Left kidney (tissue), 8 donors: ENCODE measurements around the gene SBF2. TPM values are rescaled to one million over a fixed set of nuclear protein-coding genes. Genes with fewer than 3 reads are reported as not detected.

ENCODE experiments used
- DNase-seq: peaks from one replicate; pipeline ENCODE4 v3.0.0-alpha.2; 2013
- long read RNA-seq, 8 donors: transcript quantifications; one replicate each; lab custom pipeline, GENCODE V29; 2026
- polyA plus RNA-seq: library from polyadenylated mRNA; unstranded; fragments of 120-200 nt; gene quantifications from one replicate; pipeline ENCODE4 v1.2.1, GENCODE V29; 2013; ENCODE audit not compliant: insufficient read length

SBF2 gene
- polyA plus RNA-seq: 65.7 TPM
- long read RNA-seq, donor 1, partial matches to known transcripts: 0 of 3 reads
- long read RNA-seq, donor 1, other reads (novel, unspliced or antisense): 0 of 3 reads
- long read RNA-seq, donor 2, full-length matches to known transcripts: 3 of 3 reads
- long read RNA-seq, donor 2, partial matches to known transcripts: 0 of 3 reads
- long read RNA-seq, donor 2, other reads (novel, unspliced or antisense): 0 of 3 reads
- long read RNA-seq, donor 3: 0 reads
- long read RNA-seq, donor 4: 0 reads
- long read RNA-seq, donor 5: 0 reads
- long read RNA-seq, donor 6, partial matches to known transcripts: 6 of 10 reads
- long read RNA-seq, donor 6, other reads (novel, unspliced or antisense): 0 of 10 reads
- long read RNA-seq, donor 7, partial matches to known transcripts: 14 of 14 reads
- long read RNA-seq, donor 7, other reads (novel, unspliced or antisense): 0 of 14 reads
- long read RNA-seq, donor 8, partial matches to known transcripts: 0 of 1 reads
- long read RNA-seq, donor 8, other reads (novel, unspliced or antisense): 0 of 1 reads

GRCh38 chr11:10293423-10294289, at the start of gene SBF2:
SBF2 (minus strand) TSS chr11:10294219; CDS start chr11:10294069, 150 bp downstream.
- peak; percentile 83 for DNase-seq

- DNase-seq: no peak
Measured at GRCh38 chr11:10338287-10338686, 44.3 kb upstream of the SBF2 start.

- DNase-seq: no peak
Measured at GRCh38 chr11:10333490-10333889, 39.5 kb upstream of the SBF2 start.

- no peak for DNase-seq
Measured at GRCh38 chr11:10331548-10332289, 37.7 kb upstream of the SBF2 start.

GRCh38 chr11:10329935-10330334, 35.9 kb upstream of the SBF2 start:
- no peak for DNase-seq

- no peak for DNase-seq
Measured at GRCh38 chr11:10329356-10329755, 35.3 kb upstream of the SBF2 start.

GRCh38 chr11:10328314-10329098, 34.5 kb upstream of the SBF2 start:
- DNase-seq: no peak

GRCh38 chr11:10327254-10327653, 33.2 kb upstream of the SBF2 start:
- no peak for DNase-seq

GRCh38 chr11:10326012-10326964, 32.3 kb upstream of the SBF2 start:
- DNase-seq: no peak

GRCh38 chr11:10325277-10326011, 31.4 kb upstream of the SBF2 start:
- no peak for DNase-seq

- DNase-seq: no peak
Measured at GRCh38 chr11:10324474-10324873, 30.5 kb upstream of the SBF2 start.

GRCh38 chr11:10323793-10324170, 29.8 kb upstream of the SBF2 start:
- no peak for DNase-seq

GRCh38 chr11:10322830-10323792, 29.1 kb upstream of the SBF2 start:
- DNase-seq: peak; percentile 71

GRCh38 chr11:10322401-10322800, 28.4 kb upstream of the SBF2 start:
- no peak for DNase-seq

- no peak for DNase-seq
Measured at GRCh38 chr11:10320736-10321465, 26.9 kb upstream of the SBF2 start.

- DNase-seq: no peak
Measured at GRCh38 chr11:10319702-10320558, 25.9 kb upstream of the SBF2 start.

- no peak for DNase-seq
Measured at GRCh38 chr11:10318527-10318802, 24.4 kb upstream of the SBF2 start.
